ENCODE data around the gene ADGRV1. TPM values are rescaled to one million over a fixed set of nuclear protein-coding genes. Genes with fewer than 3 reads are reported as not detected.

ADGRV1 gene
- total and polyA plus RNA-seq, 9 of the 15 experiments (the other 6 are each of a cell fraction or from before 2014, with no cell fraction given) = 21.7 to 156 (median 58.2) TPM

- TF ChIP-seq ZBTB40 (IDR thresholded peaks at IDR 0.05) = no peak
- TF ChIP-seq ZBTB40 (CRISPR knock-in tag; IDR thresholded peaks at IDR 0.05) = no peak
- TF ChIP-seq, protein P1, sequence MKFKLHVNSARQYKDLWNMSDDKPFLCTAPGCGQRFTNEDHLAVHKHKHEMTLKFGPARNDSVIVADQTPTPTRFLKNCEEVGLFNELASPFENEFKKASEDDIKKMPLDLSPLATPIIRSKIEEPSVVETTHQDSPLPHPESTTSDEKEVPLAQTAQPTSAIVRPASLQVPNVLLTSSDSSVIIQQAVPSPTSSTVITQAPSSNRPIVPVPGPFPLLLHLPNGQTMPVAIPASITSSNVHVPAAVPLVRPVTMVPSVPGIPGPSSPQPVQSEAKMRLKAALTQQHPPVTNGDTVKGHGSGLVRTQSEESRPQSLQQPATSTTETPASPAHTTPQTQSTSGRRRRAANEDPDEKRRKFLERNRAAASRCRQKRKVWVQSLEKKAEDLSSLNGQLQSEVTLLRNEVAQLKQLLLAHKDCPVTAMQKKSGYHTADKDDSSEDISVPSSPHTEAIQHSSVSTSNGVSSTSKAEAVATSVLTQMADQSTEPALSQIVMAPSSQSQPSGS (CRISPR knock-in tag; IDR thresholded peaks at IDR 0.05) = no peak
- TF ChIP-seq MCM7 (IDR thresholded peaks at IDR 0.05) = no peak
- no peak for TF ChIP-seq NBN (IDR thresholded peaks at IDR 0.05; ENCODE audit: low read depth)
- no peak for TF ChIP-seq ZNF224 (CRISPR knock-in tag; IDR thresholded peaks at IDR 0.05)
- TF ChIP-seq DPF2 (IDR thresholded peaks at IDR 0.05) = peak; percentile 45; the same call in 1 of the 2 replicates
- TF ChIP-seq U2AF1 (optimal IDR thresholded peaks at IDR 0.05; ENCODE audit: low read depth, low read length) = no peak
- no peak for TF ChIP-seq USF1 (CRISPR knock-in tag; IDR thresholded peaks at IDR 0.05)
- no peak for TF ChIP-seq SNIP1 (IDR thresholded peaks at IDR 0.05; ENCODE audit: low read depth)
- TF ChIP-seq KDM2B (CRISPR knock-in tag; IDR thresholded peaks at IDR 0.05) = no peak
- TF ChIP-seq, protein P2, sequence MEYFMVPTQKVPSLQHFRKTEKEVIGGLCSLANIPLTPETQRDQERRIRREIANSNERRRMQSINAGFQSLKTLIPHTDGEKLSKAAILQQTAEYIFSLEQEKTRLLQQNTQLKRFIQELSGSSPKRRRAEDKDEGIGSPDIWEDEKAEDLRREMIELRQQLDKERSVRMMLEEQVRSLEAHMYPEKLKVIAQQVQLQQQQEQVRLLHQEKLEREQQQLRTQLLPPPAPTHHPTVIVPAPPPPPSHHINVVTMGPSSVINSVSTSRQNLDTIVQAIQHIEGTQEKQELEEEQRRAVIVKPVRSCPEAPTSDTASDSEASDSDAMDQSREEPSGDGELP (CRISPR knock-in tag; IDR thresholded peaks at IDR 0.05; ENCODE audit: borderline replicate concordance) = no peak
- TF ChIP-seq TSC22D4 (tag; IDR thresholded peaks at IDR 0.05) = no peak
- peak; percentile 37; the same call in 1 of the 2 replicates for TF ChIP-seq SMARCE1 (IDR thresholded peaks at IDR 0.05)
- TF ChIP-seq RFX5 (IDR thresholded peaks at IDR 0.05; ENCODE audit: low read depth, low read length) = no peak
- TF ChIP-seq CSDE1 (IDR thresholded peaks at IDR 0.05) = no peak
- no peak; the same call in 1 of the 2 replicates for TF ChIP-seq MECOM (CRISPR knock-in tag; IDR thresholded peaks at IDR 0.05)
- TF ChIP-seq ZNF644 (tag; IDR thresholded peaks at IDR 0.05; ENCODE audit: low read depth) = no peak
Measured at GRCh38 chr5:91020065-91020800, 461.6 kb downstream of the ADGRV1 start (continued).

Measured in K562 (cell line).